HCT116 (cell line): Measurements from ENCODE around the gene CLSTN3.

Experiments used
- CEBPB ChIP-seq: IDR thresholded peaks from 2 replicates; pipeline ENCODE4 v1.6.1; 2012; ENCODE audit warnings: low read depth
- EGR1 ChIP-seq: IDR thresholded peaks from 2 replicates; pipeline ENCODE4 v1.6.1; 2012; ENCODE audit warnings: low read depth
- EZH2 ChIP-seq: fragments of 200-600 bp; sonication (generic); IDR thresholded peaks from 2 replicates; pipeline ENCODE4 v1.6.1; 2017; ENCODE audit warnings: antibody characterized with exemption, mixed run types
- FOSL1 ChIP-seq: IDR thresholded peaks from 2 replicates; pipeline ENCODE4 v1.6.1; 2012; ENCODE audit warnings: low read depth
- POLR2A ChIP-seq: IDR thresholded peaks from 2 replicates; pipeline ENCODE4 v1.7.0; 2011; ENCODE audit warnings: borderline replicate concordance; ENCODE audit not compliant: insufficient read depth, insufficient read length; ENCODE audit errors: extremely low read depth
- POLR2AphosphoS5 ChIP-seq: IDR thresholded peaks from 2 replicates; pipeline ENCODE4 v1.6.1; 2011; ENCODE audit warnings: mild to moderate bottlenecking, low read depth, low read length, moderate library complexity
- RAD21 ChIP-seq: IDR thresholded peaks from 2 replicates; pipeline ENCODE4 v1.6.1; 2012; ENCODE audit warnings: low read depth, mild to moderate bottlenecking
- SP1 ChIP-seq: IDR thresholded peaks from 2 replicates; pipeline ENCODE4 v1.6.1; 2012; ENCODE audit warnings: low read depth
- TCF7L2 ChIP-seq: IDR thresholded peaks from 2 replicates; pipeline ENCODE4 v1.7.0; 2011; ENCODE audit warnings: borderline replicate concordance, inconsistent platforms; ENCODE audit not compliant: insufficient read depth, insufficient read length; ENCODE audit errors: extremely low read depth
- ZNF274 ChIP-seq: fragments of 200-500 bp; sonication (Bioruptor generic); IDR thresholded peaks from 2 replicates; pipeline ENCODE4 v1.6.1; 2014; ENCODE audit warnings: mild to moderate bottlenecking, low read depth, low read length, inconsistent platforms
- TF ChIP-seq, protein P1 (sequence below): IDR thresholded peaks from 2 replicates; pipeline ENCODE4 v1.6.1; 2012
- TF ChIP-seq, protein P2 (sequence below), 3 experiments: fragments of 200-600 bp in 1 of 3; sonication (generic) in 1 of 3; IDR thresholded peaks in 2 of 3; conservative IDR thresholded peaks in 1 of 3; 2 replicates each; pipeline ENCODE4 v1.5.1; 2012 to 2017; ENCODE audit warnings: low read depth in 2 of 3, low read length in 2 of 3, antibody characterized with exemption in 1 of 3, borderline replicate concordance in 1 of 3, control low read depth in 1 of 3, mild to moderate bottlenecking in 1 of 3, mixed read lengths in 1 of 3, mixed run types in 1 of 3, moderate library complexity in 1 of 3; ENCODE audit not compliant: insufficient read depth in 1 of 3

DNA sequence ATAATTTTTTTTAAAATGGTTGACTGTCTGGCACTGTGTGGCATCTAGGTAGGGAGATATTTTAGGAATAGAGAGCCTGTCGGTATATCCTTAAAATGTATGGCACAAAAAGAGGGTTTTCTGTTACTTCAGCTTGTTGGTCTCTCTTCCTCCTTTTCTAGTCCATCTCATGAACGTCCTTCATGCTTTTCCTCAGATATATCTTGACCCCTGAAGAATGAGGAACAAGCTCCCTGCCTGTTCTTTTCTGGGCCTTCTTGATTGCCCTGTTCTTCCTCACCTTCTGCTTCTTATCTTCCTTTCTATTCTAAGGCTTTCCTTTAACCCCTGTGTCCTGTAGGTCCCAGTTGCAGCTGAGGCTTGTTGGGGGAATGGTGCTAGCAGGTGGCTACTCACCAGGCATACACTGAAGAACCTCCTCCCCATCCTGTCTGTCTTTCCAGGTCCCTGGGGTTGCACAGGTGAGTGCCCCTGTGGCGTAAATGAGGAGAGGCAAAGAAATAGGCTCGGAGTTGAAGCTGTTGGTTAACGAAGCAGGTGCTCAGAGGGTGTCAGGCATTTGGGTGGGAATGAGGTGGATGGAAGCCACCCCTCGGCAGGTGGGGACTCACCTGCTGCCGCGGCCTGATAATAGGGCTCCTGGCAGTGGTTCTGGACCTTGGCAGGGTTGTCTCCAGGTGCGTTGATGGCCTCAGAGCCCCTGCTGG is 30.7 kb upstream of the CLSTN3 start:
- TF ChIP-seq, protein P1, sequence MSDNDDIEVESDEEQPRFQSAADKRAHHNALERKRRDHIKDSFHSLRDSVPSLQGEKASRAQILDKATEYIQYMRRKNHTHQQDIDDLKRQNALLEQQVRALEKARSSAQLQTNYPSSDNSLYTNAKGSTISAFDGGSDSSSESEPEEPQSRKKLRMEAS = no peak
- TF ChIP-seq, protein P2, sequence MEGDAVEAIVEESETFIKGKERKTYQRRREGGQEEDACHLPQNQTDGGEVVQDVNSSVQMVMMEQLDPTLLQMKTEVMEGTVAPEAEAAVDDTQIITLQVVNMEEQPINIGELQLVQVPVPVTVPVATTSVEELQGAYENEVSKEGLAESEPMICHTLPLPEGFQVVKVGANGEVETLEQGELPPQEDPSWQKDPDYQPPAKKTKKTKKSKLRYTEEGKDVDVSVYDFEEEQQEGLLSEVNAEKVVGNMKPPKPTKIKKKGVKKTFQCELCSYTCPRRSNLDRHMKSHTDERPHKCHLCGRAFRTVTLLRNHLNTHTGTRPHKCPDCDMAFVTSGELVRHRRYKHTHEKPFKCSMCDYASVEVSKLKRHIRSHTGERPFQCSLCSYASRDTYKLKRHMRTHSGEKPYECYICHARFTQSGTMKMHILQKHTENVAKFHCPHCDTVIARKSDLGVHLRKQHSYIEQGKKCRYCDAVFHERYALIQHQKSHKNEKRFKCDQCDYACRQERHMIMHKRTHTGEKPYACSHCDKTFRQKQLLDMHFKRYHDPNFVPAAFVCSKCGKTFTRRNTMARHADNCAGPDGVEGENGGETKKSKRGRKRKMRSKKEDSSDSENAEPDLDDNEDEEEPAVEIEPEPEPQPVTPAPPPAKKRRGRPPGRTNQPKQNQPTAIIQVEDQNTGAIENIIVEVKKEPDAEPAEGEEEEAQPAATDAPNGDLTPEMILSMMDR (IDR thresholded peaks at IDR 0.05 in 2 of 3, conservative IDR thresholded peaks at IDR 0.05 in 1 of 3; ENCODE audit: borderline replicate concordance in 1 of 3, insufficient read depth in 1 of 3, low read depth in 2 of 3, low read length in 2 of 3) = no peak
- TF ChIP-seq TCF7L2 (no peak), POLR2A (no peak), CEBPB (no peak), FOSL1 (no peak), SP1 (no peak), RAD21 (no peak), EGR1 (no peak), POLR2AphosphoS5 (no peak), EZH2 (no peak), ZNF274 (no peak)
